Head of caudate nucleus (tissue), 42 donors: Measurements from ENCODE around the gene CKB.

Source experiments
- DNase-seq, 42 donors: peaks; one replicate each; pipeline versions ENCODE4 v3.0.0 to v3.0.0-alpha.2; 2020 to 2021; ENCODE audit warnings: mixed read lengths in 7 of 42
- intact Hi-C: fragments of 100-400 bp; cut with DNase I; formaldehyde crosslinking; loops from one replicate; pipeline ENCODE4 v1.15.0; 2022

The CKB gene

DNA sequence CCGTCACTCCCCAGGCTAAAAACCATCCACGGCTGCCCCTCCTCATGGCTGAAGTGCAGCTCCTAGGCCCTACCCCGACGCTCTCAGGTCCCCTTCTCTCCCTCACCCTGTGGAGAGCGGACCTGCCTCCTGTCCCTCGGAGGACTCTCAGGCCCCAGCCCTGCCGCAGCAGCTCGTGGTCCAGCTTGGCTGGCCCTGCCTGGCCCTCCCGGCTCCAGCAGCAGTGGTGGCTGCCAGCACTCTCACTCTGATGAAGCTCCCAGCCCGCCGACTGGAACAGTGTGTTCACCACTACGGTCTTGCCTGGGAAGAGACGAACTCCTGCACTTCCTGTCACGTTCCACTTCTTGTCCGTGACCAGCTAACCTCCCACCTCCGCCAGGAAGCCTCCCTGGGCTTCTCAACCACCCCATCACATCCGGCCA is 28.7 kb upstream of the CKB start:
- peak in 10 of 42 donors; percentile 43 to 79 (median 56) for DNase-seq
- intact Hi-C loops: no loop called here

DNA sequence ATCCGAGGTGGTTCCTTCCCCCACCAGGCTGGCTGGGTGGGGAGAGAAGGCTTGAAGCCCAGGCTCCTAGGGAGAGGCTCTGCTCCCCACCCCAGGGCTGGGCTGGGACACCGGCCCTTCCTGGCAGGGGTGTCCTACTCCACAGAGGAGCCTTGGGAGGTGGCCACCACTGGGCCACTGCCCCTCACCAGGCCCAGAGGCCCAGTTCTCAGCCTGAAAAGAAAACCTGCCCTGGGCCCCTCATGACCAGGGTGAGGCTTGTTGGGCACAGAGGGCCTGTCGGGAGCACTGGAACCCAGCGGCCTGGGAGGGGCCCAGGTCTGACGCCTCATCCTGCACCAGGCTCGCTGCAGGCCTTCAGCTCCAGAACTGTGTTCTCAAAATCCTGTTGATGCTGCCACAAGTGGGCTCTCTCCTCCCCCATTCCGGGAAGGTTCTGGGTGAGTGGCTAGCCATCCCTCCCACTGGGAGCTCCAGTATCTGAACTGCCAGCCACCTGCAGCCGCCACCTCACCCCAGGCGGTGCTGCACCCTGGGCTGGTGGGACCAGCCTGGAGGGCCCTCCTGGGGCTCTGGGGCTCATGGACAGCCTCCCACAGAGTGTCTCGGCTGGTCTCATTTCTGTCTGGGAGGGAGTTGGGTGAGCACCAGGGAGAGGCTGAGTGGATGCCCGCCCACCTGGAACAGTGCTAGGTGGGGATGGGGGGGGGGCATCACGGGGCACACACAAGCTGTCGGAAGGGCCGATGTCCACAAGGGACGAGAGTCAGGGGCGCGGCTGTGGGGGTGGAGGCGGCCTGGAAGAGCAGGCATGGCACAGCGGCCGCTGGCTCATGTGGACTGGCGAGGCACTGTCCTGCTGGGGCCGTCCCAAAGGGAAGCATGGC is 28.1 kb upstream of the CKB start:
- peak in 4 of 42 donors; percentile 32 to 51 (median 44) for DNase-seq
- intact Hi-C loops: no loop called here

DNA sequence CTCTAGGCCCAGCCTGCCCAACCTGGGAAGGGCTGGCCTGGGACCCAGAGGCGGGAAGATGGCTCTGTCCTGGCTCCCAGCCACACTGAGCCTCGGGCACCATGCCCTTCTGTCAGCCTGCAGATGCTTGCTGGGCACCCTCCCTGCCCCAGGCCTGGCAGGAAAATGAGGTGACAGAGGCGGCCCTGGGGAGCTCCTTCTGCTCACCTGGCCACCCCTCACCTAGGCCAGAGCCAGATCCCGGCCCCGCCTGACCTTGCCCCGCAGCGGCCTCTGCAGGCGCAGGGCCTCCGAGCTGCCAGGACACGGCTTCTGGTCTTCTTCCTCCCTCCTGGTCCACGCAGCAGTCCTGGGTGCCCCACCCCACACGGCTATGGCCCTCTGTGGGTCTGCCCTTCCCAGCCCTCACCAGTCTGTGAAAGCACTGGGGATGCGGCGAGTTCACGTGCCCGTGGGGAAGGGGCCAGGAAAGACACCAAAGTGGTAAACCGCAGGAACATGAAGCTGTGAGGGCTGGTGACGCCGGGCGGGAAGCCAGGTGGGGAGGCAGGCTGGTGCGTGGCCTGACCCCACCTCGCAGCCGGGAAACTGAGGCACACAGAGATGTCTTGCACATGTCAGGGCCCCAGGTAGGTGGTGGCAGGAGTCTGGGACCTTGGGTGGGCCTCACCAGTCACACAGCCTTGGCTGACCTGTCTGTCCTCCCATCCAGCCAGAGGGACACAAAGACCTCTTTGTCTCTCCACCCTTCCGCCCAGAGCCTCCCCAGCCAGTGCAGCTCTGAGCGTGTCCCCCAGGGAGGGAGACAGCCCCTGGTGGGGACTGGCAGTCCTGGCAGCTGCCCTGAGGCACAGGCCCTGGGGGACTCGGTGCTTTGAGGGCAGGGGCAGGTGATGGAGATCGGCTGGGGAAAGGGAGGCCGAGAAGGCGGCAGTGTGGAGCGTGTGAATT is 27.0 kb upstream of the CKB start:
- peak; percentile 67 to 93 (median 84) for DNase-seq
- intact Hi-C loops: loop anchor here (10.0 kb wide), 1 partner anchor 55 kb away; no protein-coding TSS in a partner anchor

DNA sequence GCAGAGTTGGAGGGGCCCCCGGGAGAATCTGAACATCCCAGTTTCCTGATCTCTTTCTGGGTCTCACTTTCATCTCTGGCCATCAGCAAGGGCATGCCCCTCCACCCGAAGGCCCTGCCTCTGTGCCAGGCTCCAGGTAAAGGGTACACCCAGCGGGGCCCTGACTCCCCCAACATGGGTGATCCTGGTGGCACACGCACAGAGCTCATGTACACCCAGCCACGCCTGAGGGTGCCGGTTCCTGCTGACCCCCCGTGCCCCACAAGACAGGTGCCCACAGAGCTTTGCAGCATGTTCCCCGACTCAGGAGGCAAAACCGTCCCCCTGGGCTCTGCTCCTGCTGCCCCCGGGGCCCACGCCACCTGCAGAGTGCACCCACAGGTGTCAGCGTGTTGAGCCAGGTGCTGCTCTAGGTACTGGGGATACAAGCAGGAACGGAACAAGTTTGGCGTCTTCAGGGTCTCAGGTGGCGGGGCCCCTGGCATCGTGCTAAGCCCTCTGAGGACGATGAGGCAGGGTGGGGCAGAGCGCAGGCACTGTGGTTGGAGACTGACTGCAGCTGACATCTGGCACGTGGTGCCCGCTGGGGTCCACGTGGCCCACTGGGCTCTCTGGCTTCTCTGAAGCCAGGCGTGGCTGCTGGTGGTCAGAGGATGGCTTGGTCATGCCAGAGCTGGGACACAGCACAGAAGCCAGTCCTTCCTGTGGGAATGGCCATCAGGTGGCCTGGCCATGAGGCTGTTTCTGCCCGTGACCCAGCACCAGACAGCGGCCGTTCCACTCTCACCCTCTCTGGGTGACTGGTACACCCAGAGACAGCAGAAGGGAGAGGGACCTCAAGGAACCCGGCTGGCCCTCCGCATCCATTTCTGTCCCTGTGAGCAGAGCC is 26.1 kb upstream of the CKB start:
- intact Hi-C loops: loop anchor here (10.0 kb wide), 1 partner anchor 54 kb away; no protein-coding TSS in a partner anchor
- DNase-seq: peak in 28 of 42 donors; percentile 27 to 82 (median 68)

DNA sequence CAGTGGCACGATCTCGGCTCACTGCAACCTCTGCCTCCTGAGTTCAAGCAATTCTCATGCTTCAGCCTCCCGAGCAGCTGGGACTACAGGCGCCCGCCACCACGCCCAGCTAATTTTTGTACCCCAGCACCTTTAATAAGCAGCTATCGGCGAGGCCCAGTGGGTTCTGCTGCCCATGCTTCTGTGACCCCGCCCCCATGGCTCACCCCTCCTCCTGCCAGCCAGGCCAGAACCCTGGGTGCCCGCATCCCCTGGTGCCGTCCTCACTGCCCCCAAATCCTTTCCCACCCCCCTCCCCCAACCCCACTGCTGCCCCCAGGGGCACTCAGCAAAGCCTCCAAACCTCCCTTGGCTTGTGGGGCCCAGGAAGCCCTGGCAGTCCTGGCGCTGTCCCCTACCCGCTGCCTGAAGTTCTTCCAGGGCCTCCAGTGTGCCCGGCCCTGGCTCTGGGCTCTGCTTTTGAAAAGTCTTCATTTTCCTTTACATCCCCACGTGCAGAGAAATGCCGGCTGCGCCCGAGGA is 25.4 kb upstream of the CKB start:
- intact Hi-C loops: loop anchor here (10.0 kb wide), 1 partner anchor 53 kb away; no protein-coding TSS in a partner anchor
- peak in 3 of 42 donors; percentile 12 to 43 (median 28) for DNase-seq

DNA sequence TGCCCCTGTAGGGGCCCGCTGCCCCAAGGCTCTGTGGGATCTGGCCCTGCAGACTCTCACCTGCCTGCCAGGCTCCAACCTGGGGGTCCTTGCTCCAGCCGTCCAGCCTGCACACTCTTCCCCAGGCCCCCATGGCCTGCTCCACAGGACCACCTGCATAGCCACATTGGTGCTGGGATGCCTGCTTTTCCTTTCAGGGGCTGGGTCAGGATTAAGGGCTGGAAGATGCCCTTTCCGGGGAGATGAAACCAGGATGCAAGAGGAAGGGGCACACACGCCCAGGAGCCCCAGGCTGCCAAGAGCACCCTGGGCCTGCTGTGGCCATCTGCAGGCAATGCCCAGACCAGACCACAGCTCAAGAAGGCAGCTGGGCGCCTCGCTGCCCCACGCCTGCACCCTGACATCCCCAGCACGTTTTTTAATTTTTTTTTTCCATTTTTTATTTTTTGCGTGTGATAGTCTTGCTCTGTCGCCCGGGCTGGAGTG is 24.9 kb upstream of the CKB start:
- intact Hi-C loops: loop anchor here (10.0 kb wide), 1 partner anchor 53 kb away; no protein-coding TSS in a partner anchor

DNA sequence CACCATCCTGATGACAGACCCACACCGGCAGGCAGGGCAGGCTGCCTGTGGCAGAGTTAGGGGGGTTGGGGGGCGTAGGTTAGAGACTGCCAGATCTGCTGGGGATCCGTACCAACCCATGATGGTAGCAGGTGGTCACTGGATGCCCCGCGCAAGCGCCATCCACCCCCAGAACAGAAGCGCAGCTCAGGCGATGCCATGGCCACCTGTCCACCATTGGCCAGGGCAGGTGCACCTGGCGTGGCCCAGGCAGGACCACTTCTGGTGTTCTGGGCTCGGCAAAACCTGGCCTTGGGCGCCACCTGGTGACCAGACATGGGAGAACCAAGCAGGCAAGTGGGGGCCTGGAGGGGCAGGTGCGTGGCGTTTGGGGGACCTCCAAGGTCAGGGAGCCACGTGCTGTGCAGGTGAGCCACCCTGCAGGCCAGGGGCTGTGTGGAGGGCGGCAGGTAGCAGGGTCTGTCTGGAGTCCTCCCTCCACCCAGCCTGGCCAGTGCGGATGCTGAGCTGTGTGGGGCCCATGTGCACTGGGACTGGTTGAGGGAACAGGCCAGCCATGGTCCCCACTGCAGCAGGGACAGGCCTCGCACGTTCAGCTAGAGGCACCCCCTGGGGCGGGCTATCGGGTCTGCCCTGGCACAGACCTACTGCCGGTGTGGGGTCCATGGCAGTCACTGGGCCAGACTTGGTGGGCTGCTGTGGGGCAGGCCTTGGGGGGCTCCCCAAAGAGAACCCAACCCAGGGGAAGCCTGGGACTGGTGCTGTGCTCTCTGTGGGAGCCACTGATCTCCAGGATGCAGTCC is 24.2 kb upstream of the CKB start:
- intact Hi-C loops: loop anchor here (10.0 kb wide), 1 partner anchor 52 kb away; no protein-coding TSS in a partner anchor
- DNase-seq: peak; percentile 74 to 94 (median 86)

More for the DNA sequence above, 24.9 kb upstream of the CKB start:
- peak in 2 of 42 donors; percentile 1 to 25 for DNase-seq

DNA sequence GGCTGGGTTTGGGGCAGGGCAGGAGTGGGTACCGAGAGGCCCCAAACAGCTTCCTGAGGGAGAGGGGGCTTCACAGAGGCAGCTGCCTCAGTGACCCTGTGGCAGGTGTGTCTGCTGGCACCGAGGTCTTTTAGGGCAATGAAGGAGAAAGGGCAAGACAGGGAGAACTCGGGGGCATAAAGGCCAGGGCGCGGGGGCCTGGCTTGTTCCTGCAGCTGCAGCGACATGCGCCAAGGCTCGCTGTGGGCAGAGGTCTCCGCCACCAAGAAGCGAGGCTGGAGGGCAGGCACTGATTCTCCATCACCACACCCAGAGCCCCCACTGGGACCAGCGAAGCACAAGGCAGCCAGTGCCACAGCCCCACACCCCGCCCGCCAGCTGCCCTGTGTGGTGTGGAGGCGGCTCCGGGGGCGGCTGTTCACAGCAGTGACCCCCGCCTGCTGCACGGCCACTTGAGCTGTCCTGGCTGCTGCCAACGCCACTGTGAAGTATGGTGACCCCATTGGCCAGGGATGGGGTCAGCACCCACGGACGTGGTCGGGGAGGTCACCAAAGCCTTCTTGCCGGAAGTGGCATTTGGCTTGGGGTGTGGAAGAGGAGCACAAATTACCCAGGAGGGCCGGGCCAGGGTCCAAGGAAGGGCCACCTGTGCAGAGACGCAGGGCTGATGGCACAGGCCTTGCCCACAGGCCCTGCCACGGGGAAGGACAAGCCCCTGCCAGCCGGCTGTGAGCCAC is 23.5 kb upstream of the CKB start:
- intact Hi-C loops: loop anchor here (2.0 to 10.0 kb wide), 2 partner anchors 27 to 51 kb away; no protein-coding TSS in a partner anchor
- DNase-seq: peak in 6 of 42 donors; percentile 7 to 44 (median 28)

DNA sequence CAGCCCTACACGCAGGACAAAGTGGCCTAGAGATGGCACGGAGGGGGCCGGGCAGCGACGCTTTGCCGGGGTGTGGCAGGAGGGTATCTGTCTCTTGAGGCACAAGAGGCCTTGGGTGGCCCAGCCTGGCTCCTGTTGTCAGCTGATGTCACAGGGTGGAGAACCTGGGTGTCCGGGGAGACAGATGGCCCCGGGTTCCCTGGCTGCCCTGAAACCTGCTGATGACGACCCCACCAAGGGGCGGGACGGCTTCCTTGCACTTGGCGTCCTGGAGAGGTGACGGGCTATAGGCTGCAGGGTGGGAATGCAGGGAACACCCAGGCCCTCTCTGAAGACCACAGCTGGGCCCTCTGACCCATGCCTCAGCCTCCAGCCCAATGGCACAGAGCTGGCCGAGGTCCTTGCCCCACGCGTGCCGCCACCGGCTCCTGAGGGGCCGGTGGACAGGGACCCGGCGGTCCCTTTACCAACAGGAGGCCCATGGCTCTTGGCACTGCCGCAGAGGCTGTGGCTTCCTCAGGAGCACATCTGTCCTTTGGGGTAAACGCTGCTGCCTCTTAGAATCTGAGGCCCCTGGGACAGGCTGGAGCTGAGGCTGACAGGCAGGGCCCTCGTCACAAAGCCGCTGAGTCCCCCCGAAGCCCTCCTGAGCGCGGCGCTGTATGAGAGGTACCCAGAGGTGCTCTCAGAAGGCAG is 22.7 kb upstream of the CKB start:
- peak in 7 of 42 donors; percentile 2 to 41 (median 17) for DNase-seq

DNA sequence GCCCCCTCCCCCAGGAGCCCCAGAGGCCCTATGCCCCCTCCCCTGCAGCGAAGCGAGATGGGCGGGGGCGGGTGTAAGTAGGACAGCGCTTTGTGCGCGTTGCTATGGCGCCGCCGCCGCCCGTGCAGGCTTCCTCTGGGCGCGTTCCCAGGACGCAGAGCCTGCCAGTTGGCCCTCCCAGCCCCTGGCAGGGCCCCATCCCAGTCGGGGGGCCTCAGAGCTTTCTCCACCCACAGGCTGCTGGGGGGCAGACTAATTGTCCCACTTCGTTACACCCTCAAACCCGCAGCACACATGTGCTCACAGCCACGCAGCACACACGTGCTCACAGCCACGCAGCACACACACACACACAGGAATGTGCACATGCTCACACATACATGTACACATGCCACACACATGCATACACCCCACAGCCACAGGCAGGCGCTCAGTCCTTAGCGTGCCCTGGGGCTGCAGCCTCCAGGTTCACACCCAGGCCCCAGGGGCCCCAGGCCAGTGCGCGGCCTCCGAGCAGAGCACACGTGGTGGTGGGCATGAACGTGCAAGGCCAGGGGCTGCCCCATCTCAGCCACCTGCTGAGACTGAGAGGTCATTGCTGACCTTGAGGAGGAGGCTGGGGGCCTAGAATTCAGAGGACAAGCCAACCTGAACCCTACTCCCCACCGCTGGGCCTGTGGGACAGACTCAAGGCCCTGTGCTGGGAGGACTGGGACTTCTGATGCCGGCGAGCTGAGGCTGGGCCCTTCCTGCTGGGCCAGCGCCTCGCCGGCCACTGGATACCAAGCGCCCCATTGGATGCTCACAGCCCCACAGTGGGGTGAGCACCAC is 22.0 kb upstream of the CKB start:
- DNase-seq: peak; percentile 75 to 96 (median 89)
- intact Hi-C loops: loop anchor here (2.0 to 10.0 kb wide), 2 partner anchors 26 to 50 kb away; no protein-coding TSS in a partner anchor

More for the DNA sequence above, 22.7 kb upstream of the CKB start:
- intact Hi-C loops: loop anchor here (2.0 to 10.0 kb wide), 2 partner anchors 27 to 51 kb away; no protein-coding TSS in a partner anchor

DNA sequence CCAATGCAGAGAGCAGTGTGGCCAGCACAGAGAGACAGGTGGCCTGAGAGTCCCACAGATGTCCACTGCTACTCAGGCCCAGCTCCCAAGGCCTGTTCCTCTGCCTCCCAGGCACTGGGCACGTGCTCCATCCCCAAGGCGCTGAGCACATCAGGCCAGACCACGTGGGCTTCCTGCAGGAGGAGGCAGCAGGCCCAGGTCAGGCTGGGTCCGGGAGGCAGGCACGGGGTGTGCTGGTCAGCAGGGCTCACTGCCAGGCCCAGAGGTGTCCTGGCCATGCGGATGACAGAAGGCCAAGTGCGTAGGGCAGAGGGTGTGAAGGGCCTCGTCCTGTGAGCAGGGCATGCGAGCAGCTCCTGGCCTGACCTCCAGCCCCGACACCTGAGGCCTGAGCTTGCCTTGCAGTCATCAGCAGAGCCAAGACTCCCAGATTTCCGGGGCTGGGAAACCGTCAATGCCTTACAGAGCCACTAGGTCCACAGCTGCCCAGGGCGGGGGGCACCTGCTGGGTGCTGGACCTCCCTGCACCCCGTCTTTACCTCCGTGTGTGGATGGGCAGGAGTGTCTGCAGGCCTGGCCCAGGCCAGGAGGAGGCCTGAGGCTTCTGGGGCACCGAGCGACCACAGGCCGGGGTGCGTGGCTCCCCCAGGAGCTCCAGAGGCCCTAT is 21.2 kb upstream of the CKB start:
- intact Hi-C loops: loop anchor here (2.0 to 10.0 kb wide), 2 partner anchors 25 to 49 kb away; no protein-coding TSS in a partner anchor
- DNase-seq: peak in 13 of 42 donors; percentile 25 to 74 (median 45)

DNA sequence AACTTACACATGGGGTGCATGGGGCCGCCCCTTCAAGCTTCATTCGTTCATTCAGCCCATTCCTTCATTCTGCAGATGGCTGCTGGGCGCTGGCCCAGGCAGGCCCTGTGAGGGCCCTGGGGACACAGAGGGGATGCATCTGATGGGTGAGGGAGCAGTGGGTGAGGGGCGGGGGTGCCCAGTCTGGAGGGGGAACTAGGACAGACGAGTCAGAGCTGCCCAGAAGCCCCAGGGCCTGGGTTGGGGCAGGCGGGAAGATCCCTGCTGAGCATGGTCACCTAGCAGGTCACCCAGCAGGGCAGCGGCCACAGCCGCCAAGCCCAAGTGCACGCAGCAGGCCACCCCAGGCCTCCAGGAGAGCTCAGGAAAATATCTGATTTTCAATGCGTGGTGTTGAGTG is 20.5 kb upstream of the CKB start:
- intact Hi-C loops: loop anchor here (10.0 kb wide), 1 partner anchor 48 kb away; no protein-coding TSS in a partner anchor
- peak in 28 of 42 donors; percentile 53 to 89 (median 74) for DNase-seq

DNA sequence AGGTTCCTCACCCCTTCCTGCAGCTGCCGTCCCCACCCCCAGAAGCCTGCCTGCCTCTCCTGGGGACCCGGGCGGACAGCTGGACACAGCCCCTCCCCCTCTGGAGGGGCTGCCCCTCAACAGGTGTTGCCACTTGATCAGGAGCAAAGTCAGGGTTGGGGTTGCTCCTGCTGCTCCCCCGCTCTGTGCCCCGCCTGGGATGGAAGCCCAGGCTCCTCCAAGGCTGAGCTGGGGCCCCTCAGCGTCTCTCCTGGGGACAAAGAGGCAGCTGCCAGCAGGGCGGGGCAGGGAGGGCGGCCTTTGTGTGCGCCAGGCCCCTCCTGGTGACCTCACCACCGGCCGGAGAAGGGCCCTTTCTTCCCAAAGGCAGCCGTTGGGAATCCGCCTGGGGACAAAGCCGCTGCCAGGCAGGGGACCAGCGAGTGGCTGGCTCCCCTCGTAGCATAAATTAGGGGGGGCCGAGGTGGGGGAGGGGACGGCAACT is 20.0 kb upstream of the CKB start:
- intact Hi-C loops: loop anchor here (10.0 kb wide), 1 partner anchor 48 kb away; no protein-coding TSS in a partner anchor
- peak; percentile 84 to 97 (median 94) for DNase-seq
